HG02981 (cell line): ENCODE measurements around the gene HSPB7.
A peak's percentile ranks its signal among the peaks of the same experiment; 100 is the strongest.
"Not testable (repeated sequence)": the region's sequence is repeated elsewhere in the genome, so short reads cannot be mapped to it uniquely, and the experiment has no call there.

Source experiments
- ATAC-seq: cut with Tn5 transposase; IDR thresholded peaks from one replicate; pipeline ENCODE4 v1.9.1; 2021; ENCODE audit warnings: mild to moderate bottlenecking, moderate library complexity; ENCODE audit not compliant: unreplicated experiment

Gene HSPB7

DNA sequence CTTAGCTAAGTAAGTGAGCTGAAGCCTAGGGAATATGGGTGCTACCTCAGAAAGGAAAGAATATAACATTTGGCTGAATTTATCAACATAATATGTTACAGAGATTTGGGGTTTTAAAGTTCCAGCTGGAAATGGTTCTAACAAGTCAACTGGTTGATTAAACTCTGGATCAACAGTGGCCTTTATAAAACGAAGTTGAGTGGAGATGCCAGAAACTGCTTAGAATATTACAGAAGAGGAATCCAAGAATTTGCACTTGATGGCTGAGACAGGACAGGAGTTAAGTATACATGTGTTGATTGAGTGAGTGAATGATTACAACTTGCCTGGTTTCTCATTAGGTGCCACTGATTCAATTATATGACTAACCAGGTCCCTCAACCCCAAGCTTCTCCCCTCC is 34.6 kb downstream of the HSPB7 start:
- ATAC-seq = no peak

GRCh38 chr1:15981679-15982078 is 36.2 kb downstream of the HSPB7 start:
- no peak for ATAC-seq

- ATAC-seq = not testable (repeated sequence)
Observed at GRCh38 chr1:15977947-15978346, 39.9 kb downstream of the HSPB7 start.

GRCh38 chr1:15975805-15976680 is 41.8 kb downstream of the HSPB7 start, which contains the start of gene ZBTB17:
TSS of gene ZBTB17 (minus strand) at chr1:15976101. CDS start at chr1:15948495, 27,606 bp downstream.
- peak; percentile 76 for ATAC-seq

DNA sequence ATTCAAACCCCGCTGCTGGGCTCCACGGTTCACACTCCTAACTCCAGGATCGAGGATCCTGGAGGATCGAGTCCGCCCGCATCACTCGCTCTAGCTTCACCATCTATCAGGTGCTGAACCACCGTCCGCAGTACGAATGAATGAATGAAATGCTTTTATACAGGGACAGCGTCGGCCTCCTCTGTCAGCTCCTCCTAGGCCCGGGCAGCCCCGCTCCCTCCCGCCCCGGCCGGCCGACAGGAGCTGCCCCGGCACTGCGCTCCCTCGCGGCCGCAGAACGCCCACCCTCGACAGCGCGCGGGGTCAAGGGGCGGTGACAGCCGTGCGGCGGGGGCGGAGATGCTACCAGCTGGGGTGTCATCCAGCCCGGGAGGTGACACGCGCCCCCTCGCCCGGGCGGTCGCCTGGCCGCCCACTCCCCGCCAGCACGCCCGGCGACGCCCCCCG is 42.5 kb downstream of the HSPB7 start:
- ATAC-seq = peak; percentile 37

DNA sequence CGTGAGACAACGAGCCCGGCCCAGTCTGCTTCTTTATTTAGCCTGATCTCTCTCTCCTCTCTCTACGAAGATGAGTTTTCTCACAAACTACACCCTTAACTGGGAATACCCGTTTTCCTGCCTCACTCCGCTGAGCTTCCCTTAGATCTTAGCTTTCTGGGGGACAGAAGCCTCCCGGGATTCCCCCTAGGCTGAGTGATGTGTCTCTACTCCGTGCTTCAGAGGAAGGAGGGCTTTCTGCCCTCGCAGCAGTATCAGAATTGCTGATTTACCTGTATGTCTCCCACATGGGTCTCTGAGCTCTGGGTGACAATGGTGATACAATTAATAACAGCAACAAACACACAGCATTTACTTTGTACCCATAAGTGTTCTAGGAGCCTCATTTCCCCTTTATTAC is 43.0 kb downstream of the HSPB7 start:
- ATAC-seq = no peak

GRCh38 chr1:15973772-15974171 is 44.1 kb downstream of the HSPB7 start:
- no peak for ATAC-seq

DNA sequence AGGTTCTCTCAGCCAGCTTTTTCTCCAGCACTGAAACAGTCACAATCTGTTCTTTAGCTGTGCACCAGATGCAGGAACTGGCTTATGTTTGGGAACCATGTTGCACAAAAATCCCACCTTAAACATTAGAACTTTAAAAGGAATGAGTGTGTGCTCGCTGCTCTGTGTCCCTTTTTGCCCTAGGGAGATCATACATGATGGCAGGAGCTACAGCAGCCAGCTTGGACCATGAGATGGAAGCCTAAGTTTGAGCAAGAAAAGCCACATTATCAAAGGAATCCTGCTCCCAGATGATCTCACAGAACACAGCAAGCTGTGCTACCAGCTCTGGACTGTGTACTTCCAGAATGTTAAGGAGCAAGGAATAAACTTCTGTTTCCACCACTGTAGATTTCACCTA is 45.4 kb downstream of the HSPB7 start:
- ATAC-seq = no peak

DNA sequence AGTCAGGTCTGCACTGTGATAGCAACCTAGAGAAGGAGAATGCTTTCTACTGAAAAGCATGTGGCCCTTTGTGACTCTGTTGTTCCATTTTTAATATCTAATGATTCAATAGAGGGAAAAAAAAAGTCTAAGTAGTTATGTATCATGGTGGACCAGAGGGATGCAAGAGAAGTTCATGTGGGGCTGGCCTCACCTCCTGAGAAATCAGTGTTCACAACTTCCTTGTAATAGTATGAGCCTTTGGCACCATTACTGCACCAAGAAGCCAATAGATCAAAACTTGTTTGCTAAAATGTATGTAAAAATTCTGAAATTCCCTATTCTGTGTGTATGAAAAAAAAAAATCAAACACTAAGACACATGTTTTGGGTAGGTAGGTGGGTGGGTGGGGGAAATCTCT is 46.9 kb downstream of the HSPB7 start:
- ATAC-seq = no peak

DNA sequence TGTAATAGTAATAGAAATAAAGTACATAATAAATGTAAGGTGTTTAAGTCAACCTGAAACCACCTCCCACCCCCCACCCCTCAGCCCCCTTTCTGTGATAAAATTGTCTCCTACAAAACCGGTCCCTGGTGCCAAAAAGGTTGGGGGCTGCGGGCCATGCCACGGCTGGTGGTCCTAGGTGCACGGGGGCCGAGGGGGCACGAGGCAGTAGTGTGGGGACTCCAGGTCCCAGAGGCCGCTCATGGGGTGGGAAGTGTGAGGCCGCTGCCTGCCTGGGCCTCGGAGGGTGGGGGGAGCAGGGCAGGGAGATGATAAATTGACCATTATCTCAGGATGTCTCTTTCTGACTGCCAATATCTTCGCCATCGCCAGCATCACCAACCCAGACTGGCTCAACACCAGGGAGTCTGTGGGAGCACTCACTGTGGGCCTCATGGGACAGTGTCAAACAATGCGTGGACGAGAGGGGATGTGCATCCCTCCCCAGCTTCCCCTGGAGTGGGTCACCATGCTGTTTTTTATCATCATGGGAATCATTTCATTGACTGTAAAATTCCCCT is 48.4 kb downstream of the HSPB7 start:
- no peak for ATAC-seq

- ATAC-seq = no peak
Observed at GRCh38 chr1:15968172-15968571, 49.7 kb downstream of the HSPB7 start.

GRCh38 chr1:15966956-15967344 is 50.9 kb downstream of the HSPB7 start:
- no peak for ATAC-seq

GRCh38 chr1:15966081-15966955 is 51.5 kb downstream of the HSPB7 start:
- peak; percentile 69 for ATAC-seq

GRCh38 chr1:15965228-15965767 is 52.5 kb downstream of the HSPB7 start:
- no peak for ATAC-seq
